Measurements from ENCODE around the gene PIP4K2B. TPM values are rescaled to one million over a fixed set of nuclear protein-coding genes. Genes with fewer than 3 reads are reported as not detected.
"Not testable (repeated sequence)": the region's sequence is repeated elsewhere in the genome, so short reads cannot be mapped to it uniquely, and the experiment has no call there.

Gene PIP4K2B
- total and polyA plus RNA-seq, 2 donors (not counting 1 experiment from before 2014, with no cell fraction given): 24.0 to 42.9 TPM

- Histone ChIP-seq H3K27me3 (replicated peaks in 1 of 4; ENCODE audit: control extremely low read depth in 1 of 4, control insufficient read depth in 3 of 4, insufficient read depth in 4 of 4, low read length in 3 of 4) (no peaks in the 10 kb centered on the region), H3K36me3 (replicated peaks in 1 of 2; ENCODE audit: control extremely low read depth in 1 of 2, control insufficient read depth in 1 of 2, extremely low read depth in 1 of 2, insufficient read depth in 2 of 2, low read length in 1 of 2) (peaks cover 5 to 19% of the 10 kb centered on the region in 2 experiments), H3K27ac (ENCODE audit: low read length in 2 of 2) (no peak overlapping the region), H4K20me1 (ENCODE audit: control insufficient read depth, insufficient read depth, low read length, poor library complexity, severe bottlenecking) (peaks cover 39% of the 10 kb centered on the region), H2AFZ (ENCODE audit: insufficient read depth, low read depth, low read length, poor library complexity, severe bottlenecking) (no peak overlapping the region), H3K79me2 (ENCODE audit: control insufficient read depth, insufficient read depth, low read length) (peaks cover 92% of the 10 kb centered on the region), H3K9me3 (ENCODE audit: control extremely low read depth in 1 of 3, control insufficient read depth in 2 of 3, insufficient read depth in 1 of 3, low read length in 2 of 3) (no peaks in the 10 kb centered on the region), H3K4me2 (replicated peaks; ENCODE audit: low read depth, low read length, poor library complexity, severe bottlenecking) (no peak overlapping the region), H3K9ac (ENCODE audit: low read length) (no peak overlapping the region), H3K4me3 (ENCODE audit: control extremely low read depth in 1 of 5, extremely low read depth in 1 of 5, insufficient read depth in 1 of 5, low read depth in 2 of 5, low read length in 4 of 5) (no peak overlapping the region), H3K4me1 (ENCODE audit: control insufficient read depth in 2 of 2, insufficient read depth in 2 of 2, low read length in 2 of 2) (no peaks in the 10 kb centered on the region)
- Mint-ChIP-seq H3K9me3 (ENCODE audit: insufficient read depth) (no peaks in the 10 kb centered on the region), H3K27me3 (no peaks in the 10 kb centered on the region), H3K4me3 (no peak overlapping the region), H3K4me1 (peaks cover 2% of the 10 kb centered on the region), H3K27ac (no peak overlapping the region)
- DNase-seq (no peak), ATAC-seq (ENCODE audit: low read depth) (no peak)
- ChIA-PET CTCF (no interaction called here), POLR2A (no interaction called here)
- 86% methylated on average over 4 of the region's 5 CpGs for WGBS (ENCODE audit: insufficient coverage)
- intact Hi-C loops (cut with micrococcal nuclease): no loop called here
- no peak for TF ChIP-seq EZH2 (IDR thresholded peaks at IDR 0.05; ENCODE audit: borderline replicate concordance, insufficient read depth, low read depth, low read length, poor library complexity, severe bottlenecking)
- TF ChIP-seq, protein P1, sequence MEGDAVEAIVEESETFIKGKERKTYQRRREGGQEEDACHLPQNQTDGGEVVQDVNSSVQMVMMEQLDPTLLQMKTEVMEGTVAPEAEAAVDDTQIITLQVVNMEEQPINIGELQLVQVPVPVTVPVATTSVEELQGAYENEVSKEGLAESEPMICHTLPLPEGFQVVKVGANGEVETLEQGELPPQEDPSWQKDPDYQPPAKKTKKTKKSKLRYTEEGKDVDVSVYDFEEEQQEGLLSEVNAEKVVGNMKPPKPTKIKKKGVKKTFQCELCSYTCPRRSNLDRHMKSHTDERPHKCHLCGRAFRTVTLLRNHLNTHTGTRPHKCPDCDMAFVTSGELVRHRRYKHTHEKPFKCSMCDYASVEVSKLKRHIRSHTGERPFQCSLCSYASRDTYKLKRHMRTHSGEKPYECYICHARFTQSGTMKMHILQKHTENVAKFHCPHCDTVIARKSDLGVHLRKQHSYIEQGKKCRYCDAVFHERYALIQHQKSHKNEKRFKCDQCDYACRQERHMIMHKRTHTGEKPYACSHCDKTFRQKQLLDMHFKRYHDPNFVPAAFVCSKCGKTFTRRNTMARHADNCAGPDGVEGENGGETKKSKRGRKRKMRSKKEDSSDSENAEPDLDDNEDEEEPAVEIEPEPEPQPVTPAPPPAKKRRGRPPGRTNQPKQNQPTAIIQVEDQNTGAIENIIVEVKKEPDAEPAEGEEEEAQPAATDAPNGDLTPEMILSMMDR (IDR thresholded peaks at IDR 0.05): no peak
Observed at GRCh38 chr17:38791162-38791561, 8.2 kb downstream of the PIP4K2B start.

DNA sequence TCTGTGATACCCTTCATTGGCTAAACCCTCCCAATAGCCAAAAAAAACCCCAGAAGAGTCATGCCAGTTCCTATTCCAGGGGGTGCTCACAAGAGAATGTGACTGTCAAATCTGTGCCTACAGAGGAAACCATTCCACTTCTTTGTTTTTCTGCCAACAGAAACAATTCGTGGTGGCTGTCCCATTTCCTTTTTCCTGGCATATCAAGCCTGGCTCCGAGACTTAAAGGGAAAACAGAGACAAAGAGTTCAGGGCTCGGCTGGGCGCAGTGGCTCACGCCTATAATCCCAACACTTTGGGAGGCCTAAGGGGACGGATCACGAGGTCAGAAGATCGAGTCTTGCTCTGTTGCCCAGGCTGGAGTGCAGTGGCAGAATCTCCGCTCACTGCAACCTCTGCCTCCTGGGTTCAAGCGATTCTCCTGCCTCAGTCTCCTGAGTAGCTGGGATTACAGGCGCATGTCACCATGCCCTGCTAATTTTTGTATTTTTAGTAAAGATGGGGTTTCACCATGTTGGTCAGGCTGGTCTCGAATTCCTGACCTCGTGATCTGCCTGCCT, 9.1 kb downstream of the PIP4K2B start:
- H3K27me3 Mint-ChIP-seq; H3K27me3 ChIP-seq (replicated peaks in 1 of 4; ENCODE audit: control extremely low read depth in 1 of 4, control insufficient read depth in 3 of 4, insufficient read depth in 4 of 4, low read length in 3 of 4); H3K9ac ChIP-seq (ENCODE audit: low read length); H3K4me1 Mint-ChIP-seq; H3K4me2 ChIP-seq (replicated peaks; ENCODE audit: low read depth, low read length, poor library complexity, severe bottlenecking); H3K4me3 ChIP-seq (ENCODE audit: control extremely low read depth in 1 of 5, extremely low read depth in 1 of 5, insufficient read depth in 1 of 5, low read depth in 2 of 5, low read length in 4 of 5); H2AFZ ChIP-seq (ENCODE audit: insufficient read depth, low read depth, low read length, poor library complexity, severe bottlenecking); H3K27ac Mint-ChIP-seq; ATAC-seq (ENCODE audit: low read depth); CTCF ChIA-PET; DNase-seq; H3K9me3 Mint-ChIP-seq (ENCODE audit: insufficient read depth); intact Hi-C loops (cut with micrococcal nuclease); H3K4me1 ChIP-seq (ENCODE audit: control insufficient read depth in 2 of 2, insufficient read depth in 2 of 2, low read length in 2 of 2); POLR2A ChIA-PET; H3K9me3 ChIP-seq (ENCODE audit: control extremely low read depth in 1 of 3, control insufficient read depth in 2 of 3, insufficient read depth in 1 of 3, low read length in 2 of 3); H3K4me3 Mint-ChIP-seq; H3K27ac ChIP-seq (ENCODE audit: low read length in 2 of 2): not testable (repeated sequence)
- Histone ChIP-seq H3K36me3 (replicated peaks in 1 of 2; ENCODE audit: control extremely low read depth in 1 of 2, control insufficient read depth in 1 of 2, extremely low read depth in 1 of 2, insufficient read depth in 2 of 2, low read length in 1 of 2) (peaks cover 9 to 26% of the 10 kb centered on the region in 2 experiments), H3K79me2 (ENCODE audit: control insufficient read depth, insufficient read depth, low read length) (peaks cover 82% of the 10 kb centered on the region), H4K20me1 (ENCODE audit: control insufficient read depth, insufficient read depth, low read length, poor library complexity, severe bottlenecking) (peaks cover 37% of the 10 kb centered on the region)
- WGBS (ENCODE audit: insufficient coverage): 89% methylated on average over 8 of the region's 13 CpGs

Measured in B cell (primary cell).